HG03520 (cell line): ENCODE measurements around the gene DFFA.
A peak's percentile ranks its signal among the peaks of the same experiment; 100 is the strongest.
"Not testable (repeated sequence)": the region's sequence is repeated elsewhere in the genome, so short reads cannot be mapped to it uniquely, and the experiment has no call there.

Experiments
- ATAC-seq: cut with Tn5 transposase; IDR thresholded peaks from one replicate; pipeline ENCODE4 v1.9.1; 2021; ENCODE audit warnings: mild to moderate bottlenecking, moderate library complexity; ENCODE audit not compliant: unreplicated experiment

DFFA gene

DNA sequence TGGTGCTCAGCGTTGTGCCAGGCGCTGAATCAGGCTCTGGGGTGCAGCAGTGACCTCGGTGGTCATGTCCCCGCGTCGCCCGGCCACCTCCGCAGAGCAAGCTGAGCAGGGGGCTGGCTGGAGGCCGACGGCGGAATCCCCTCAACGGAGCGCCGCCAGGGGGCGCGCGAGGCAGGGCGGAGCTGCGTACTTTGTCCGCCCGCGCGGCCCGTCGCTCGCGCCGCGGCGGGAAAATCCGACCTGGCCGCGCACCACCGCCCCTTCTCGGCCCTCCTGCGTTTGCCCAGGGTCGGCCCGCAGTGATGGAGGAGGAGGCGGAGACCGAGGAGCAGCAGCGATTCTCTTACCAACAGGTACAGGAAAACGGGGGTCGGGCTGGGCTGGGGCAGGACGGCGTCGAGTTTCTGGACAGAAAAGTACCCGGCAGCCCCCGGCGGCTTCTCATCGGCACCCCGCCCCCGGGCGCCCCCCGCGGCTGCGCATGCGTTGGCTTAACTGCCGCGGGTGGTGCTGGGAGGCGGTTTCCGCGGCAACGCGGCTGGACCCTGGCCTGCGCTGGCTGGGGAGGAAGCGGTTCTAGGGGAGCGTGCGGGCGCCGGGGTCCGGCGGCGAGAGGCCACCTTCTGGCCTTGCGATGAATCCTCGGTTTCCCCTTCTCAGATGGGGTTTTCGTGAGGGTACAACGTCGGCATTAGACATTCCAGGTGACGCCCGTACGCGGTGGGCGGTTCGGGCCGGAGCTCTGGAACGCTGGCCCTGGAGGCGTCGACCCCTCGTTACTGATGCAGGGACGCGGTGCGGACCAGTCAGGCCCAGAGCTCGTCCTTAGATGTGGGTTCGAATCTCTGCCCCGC lies 41.9 kb downstream of the DFFA start, which contains the start of gene CENPS:
Gene CENPS, plus strand, starts transcription at position 218 of the 854 bp plus-strand sequence. Its CDS starts 85 bp downstream, at position 303.
- ATAC-seq, result peak; percentile 73

DNA sequence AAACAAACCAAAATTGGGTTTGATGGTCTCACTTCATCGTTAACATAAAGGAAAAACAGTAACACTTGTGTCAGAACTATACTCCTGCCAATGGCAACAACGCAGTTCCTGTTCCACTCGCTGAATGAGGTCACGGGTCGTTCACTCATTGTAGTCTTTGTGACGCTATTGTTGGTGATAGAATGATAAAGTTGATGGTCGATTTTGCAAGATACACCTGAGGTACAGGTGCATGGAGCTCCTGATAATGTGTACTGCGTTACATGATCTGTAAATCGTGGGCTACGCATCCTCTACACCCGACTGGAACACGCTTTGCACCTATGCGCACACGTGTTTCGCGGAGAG lies 42.5 kb downstream of the DFFA start:
- no peak for ATAC-seq

DNA sequence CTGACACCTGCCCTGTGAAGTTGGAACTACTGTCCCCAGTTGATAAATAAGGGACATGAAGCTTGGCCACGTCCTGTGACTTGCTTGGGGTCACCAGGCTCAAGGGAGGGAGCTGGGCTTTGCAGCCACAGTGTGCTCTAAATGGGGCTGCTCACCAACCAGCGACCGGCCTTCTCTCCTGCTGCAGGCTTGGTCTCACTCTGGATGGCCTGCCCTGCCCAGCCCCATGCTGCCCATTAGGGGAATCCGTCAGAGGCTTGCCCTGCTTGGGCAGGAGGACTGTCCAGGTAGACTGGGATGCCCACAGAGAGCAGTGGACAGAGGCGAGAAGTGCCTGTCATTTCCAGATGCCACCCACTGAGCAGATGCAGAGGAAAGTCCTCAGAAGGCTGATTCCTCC lies 43.3 kb downstream of the DFFA start:
- ATAC-seq, result no peak

DNA sequence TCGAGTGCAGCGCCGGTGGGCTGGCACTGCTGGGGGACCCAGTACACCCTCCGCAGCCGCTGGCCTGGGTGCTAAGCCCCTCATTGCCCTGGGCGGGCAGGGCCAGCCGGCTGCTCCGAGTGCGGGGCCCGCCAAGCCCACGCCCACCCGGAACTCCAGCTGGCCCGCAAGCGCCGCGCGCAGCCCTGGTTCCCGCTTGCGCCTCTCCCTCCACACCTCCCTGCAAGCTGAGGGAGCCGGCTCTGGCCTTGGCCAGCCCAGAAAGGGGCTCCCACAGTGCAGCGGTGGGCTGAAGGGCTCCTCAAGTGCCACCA lies 45.8 kb downstream of the DFFA start:
- not testable (repeated sequence) for ATAC-seq

DNA sequence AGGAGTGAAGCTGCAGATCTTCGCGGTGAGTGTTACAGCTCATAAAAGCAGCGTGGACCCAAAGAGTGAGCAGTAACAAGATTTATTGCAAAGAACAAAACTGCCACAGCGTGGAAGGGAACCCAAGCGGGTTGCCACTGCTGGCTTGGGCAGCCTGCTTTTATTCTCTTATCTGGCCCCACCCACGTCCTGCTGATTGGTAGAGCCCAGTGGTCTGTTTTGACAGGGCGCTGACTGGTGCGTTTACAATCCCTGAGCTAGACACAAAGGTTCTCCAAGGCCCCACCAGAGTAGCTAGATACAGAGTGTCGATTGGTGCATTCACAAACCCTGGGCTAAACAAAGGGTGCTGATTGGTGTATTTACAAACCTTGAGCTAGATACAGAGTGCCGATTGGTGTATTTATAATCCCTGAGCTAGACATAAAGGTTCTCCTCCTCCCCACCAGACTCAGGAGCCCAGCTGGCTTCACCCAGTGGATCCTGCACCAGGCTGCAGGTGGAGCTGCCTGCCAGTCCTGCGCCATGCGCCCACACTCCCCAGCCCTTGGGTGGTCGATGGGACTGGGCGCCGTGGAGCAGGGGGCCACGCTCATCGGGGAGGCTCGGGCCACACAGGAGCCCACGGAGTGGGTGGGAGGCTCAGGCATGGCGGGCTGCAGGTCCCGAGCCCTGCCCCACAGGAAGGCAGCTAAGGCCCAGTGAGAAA lies 46.3 kb downstream of the DFFA start:
- not testable (repeated sequence) for ATAC-seq

DNA sequence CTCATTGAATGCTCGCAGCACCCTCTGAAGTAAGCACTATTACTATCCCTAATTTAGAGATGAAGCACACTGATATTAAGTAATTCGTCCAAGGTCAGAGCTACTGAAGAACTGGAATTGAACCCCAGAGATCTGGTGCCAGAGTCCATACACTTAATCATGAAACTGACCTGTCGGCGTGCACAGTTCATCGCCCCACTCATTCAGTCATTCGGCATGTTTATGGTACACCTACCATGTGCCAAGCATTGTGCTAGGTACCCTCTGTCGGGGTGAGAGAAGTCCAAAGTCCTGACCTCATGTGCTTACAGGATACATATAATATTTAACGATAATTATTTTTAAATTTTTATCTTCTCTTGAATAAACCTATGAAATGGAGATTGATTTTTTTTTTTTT lies 47.7 kb downstream of the DFFA start:
- no peak for ATAC-seq

DNA sequence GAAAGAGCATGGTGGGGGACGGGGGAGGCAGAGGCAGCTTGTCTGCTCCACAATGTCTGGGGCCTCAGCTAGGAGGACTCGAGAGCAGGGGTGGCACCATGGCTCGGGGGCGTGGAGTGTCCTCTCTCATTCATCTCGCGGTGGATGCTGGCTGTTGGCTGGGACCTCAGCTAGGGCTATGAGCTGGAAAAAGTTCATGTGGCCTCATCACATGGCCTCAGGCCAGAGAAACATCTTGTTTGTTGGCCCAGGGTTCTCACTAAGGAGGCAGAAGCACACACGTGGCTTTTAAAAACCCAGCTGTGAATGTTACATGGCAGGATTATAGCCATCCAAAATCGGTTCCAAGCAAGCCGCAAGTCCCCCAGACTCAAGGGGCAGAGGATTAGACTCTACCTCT lies 48.3 kb downstream of the DFFA start:
- ATAC-seq, result no peak

DNA sequence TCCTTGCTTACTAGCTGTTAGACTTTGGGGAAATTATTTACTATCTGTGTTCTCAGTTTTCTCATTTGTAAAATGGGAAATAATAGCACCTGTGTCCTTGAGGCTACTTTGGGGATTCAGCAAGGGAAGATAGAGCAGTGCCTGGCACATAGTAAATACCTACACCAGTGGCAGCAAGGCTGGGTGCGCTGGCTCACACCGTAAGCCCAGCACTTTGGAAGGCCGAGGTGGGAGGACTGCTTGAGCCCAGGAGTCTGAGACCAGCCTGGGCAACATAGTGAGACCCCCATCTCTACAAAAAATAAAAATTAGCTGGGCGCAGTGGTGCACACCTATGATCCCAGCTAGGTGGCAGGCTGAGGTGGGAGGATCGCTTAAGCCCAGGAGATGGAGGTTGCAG lies 50.7 kb downstream of the DFFA start:
- ATAC-seq, result no peak

DNA sequence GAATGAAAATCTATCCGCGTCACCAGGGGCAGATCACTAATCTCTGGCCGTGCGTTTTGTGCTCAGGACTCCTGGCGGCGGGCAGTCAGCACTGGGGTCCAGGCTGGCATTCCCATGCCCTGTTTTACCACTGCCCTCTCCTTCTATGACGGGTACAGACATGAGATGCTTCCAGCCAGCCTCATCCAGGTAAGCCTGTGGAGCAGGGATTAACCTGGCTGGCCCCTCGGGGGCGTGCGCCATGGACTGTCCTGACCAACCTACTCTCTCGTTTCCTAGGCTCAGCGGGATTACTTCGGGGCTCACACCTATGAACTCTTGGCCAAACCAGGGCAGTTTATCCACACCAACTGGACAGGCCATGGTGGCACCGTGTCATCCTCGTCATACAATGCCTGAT lies 53.0 kb downstream of the DFFA start:
- no peak for ATAC-seq

DNA sequence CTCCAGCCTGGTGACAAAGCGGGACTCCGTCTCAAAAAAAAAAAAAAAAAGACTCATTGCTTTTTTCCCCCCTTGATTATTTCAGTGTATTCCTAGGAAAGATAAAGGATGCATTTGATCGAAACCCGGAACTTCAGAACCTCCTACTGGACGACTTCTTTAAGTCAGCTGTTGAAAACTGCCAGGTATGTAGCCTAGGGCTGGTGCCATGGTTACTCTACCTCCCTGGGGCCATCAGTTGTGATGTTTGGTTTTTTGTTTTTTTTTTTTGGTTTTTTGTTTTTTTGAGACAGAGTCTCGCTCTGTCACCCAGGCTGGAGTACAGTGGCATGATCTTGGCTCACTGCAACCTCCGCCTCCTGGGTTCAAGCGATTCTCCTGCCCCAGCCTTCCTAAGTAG lies 53.6 kb downstream of the DFFA start:
- ATAC-seq, result not testable (repeated sequence)

DNA sequence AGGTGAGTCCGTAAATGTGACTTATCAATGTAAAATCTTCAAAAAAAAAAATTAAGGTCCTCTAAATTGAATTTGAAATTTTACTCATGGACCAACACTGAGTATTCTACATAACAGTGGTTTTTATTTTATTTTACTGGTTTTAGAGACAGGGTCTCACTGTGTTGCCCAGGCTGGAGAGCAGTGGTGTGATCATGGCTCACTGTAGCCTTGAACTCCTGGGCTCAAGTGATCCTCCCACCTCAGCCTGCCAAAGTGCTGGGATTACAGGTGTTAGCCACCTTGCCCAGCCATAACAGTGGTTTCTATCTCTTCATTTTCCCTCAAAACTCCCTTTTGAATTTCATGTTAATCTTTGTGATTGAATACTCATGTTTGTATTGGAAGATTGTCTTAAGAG lies 56.4 kb downstream of the DFFA start:
- not testable (repeated sequence) for ATAC-seq

DNA sequence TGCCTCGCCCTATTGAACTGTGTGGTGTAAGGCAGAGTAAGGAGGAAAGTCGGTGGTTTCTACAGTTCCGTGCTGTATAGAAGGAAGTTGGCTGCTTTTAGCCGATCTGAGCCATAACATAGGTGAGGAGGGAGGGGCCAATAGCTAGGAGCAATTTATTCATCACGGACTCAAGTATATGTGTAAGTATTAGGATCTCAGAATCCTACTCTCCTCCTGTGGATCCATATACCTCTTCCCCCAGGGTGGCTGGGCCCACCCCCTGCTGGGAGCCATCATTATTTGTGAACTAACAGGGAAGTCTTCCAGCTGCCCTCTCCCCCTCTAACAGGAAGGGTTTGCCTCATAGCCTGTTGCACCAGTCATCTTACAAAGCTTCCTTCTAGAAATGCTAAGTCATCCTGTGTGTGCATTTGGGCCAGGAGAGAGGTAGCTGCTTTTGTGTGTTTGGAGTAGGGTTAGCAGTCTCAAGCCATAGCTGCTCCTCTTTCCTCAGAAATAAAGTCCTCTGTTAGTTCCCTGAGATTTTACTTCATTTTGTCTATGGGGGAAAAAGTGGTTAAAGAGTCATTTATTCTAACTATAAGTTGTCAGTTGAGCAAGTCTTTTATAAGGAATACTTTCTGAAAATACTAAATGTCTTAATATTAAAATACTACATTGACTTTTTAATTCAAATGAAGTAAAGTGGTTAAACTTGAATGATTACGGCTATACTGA lies 57.0 kb downstream of the DFFA start:
- no peak for ATAC-seq

DNA sequence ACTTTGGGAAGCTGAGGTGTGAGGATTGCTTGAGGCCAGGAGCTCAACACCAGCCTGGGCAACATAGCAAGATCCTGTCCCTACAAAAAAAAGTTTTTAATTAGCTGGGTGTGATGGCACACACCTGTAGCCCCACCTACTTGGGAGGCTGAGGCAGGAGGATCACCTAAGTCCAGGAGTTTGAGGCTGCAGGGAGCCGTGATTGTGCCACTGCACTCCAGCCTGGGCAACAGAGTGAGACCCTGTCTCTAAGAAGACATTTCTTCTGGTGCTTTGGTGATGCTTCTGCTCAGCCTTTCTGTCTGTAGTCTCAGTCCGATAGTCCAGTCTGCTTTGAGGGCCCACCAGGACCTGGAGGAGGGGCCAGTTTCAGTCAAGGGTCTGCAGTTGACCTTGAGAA lies 65.1 kb downstream of the DFFA start:
- no peak for ATAC-seq
